ENCODE measurements around the gene CARMIL1. TPM values are rescaled to one million over a fixed set of nuclear protein-coding genes. Genes with fewer than 3 reads are reported as not detected.

Gene CARMIL1
- polyA plus RNA-seq, 10 donors = 2.6 to 7.1 (median 3.7) TPM

DNA sequence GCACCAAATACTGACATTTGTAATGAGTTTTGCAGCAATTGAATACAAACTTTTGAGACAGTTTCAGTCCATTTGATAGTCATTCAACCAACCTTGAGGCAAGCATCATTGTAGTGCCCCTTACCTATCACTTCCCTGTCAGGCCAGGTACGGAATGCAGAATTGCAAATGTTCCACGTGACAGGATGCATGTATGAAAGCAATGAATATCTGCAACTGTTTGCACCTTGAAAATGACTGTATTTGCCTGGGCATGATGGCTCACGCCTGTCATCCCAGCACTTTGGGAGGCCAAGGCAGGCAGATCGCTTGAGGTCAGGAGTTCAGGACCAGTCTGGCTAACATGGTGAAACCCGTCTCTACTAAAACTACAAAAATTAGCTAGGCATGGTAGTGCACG lies 226.8 kb downstream of the CARMIL1 start:
- DNase-seq = no peak

DNA sequence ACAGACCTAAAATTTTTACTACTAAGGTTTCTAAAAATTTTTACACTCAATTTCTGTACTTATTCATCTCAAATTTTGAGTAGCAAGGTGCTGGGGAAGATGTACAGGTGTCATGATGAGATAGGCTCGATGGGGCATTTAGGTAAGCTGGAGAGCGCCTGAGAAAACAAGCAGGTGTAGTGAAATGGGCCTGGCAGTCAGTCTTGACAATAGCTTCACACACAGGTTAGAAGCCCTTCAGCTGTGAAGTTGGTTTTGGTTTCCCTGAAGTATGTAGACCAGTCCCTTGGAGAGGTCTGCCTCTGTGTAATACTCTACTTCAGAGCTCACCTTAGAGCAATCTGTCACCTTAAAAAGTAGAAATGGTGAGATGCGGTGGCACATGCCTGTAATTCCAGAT lies 228.9 kb downstream of the CARMIL1 start:
- no peak for DNase-seq

DNA sequence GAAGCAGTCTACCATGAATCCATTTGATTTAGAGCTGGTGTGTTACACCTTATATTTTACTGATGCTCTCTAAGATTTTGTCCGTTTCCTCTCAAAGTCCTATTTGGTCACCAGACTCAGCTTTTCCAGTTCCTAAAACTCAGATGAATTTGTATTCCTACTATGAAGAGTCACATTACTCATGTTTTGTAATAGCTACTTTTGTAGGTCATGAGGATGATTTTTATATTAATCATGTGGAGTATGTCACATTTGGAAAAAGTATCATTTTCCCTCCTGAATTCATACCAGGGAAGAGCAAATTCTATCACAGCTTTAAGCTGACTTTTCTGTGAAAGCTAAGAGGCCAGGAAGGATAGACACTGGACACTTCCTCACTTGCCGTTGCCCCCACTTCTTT lies 232.2 kb downstream of the CARMIL1 start:
- no peak for DNase-seq

DNA sequence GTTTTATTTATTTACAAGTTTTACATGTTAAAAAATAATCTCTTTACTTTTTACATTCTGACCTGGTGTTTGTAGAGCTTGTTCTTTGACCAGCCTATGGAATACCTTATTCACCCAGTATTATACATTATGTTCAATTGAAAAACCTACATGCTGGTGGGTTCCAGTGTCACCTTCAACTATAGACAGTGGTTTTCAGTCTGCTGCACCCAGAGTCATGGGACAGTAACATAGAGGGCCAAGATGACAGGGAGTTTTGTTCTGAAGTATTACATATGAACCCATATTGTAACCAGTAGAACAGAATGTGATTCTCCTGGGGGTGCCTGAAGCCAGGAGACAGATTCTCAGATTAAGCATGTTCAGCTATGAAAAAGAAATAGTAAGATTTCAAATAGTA lies 233.4 kb downstream of the CARMIL1 start:
- no peak for DNase-seq

DNA sequence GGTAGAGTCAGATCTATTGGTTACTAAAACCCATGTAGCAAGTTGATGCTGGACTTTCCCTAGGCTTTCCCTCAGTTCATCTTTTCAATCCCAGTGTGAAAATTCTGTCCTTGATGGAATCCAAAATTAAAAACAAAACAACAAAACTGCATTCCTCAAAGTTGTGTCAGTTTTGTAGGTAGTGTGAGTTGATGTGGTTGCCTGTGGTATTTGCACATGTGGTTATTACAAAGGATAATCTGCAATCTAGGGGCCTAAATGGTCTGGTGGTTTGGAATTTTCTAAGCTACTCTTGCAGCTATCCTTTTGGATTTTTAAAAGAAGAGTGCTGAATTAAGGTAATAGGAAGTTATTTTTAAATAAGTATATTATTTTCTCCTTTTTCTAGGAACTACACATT lies 240.7 kb downstream of the CARMIL1 start:
- no peak for DNase-seq

DNA sequence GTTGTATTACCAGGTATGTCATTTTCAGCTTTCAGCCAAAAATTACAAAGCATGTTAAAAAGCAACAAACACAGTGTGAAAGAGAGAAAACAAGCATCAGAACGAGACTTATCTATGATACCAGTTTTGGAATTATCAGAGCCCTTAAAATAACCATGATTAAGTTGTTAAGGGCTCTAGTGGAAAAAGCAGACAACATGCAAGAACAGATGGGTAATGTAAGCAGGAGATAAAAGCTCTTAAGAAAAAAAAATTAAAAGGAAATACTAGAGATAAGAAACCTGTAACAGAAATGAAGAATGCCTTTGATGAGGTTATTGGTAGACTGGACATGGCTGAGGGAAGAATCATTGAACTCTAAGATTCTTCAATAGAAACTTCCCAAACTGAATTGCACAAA lies 245.4 kb downstream of the CARMIL1 start:
- no peak for DNase-seq

DNA sequence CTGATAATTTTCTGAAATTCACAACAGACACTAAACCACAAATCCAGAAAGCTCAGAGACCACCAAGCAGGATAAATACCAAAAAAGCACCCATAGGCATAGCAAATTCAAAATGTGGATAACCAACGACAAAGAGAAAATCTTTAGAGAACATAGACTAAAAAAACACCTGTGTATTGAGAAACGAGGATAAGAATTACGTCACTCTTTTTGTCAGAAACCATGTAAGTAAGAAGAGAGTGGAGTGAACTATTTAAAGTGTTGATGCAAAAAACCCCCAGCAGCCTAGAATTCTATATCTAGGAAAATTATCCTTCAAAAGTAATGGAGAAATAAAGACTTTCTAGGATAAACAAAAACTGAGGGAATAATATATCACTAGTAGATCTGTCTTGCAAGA lies 245.9 kb downstream of the CARMIL1 start:
- no peak for DNase-seq

DNA sequence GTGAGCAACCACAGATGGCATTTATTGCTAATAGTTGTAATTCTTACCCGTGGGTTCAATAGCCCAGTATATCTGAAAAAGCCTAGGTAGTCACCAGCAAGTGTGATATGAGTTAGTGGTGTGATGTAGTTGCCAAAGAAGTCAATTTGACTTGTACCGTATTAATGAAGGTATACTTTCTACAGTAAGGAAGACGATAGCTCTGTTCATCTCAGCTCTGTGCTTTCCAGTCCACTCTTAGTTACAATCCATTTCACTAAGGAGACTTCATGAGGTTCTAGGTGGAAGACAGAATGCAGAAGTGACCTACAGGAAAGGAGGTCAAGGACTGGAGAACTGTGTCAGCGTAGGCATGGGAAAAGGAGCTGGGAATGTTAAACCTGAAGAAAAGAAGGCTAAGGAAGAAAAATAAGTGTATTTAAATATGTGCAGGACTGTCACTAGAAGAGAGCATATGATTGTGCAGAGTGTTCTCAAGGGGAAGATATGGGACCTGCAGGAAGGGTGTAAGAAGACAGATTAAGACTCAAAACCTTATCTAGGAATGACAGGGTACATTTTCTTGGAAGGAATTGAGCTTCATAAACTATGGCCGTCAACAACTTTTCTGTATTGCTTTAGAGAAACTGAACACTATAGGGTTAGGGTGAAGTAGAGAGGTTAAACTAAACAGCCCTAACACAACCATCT lies 255.9 kb downstream of the CARMIL1 start:
- DNase-seq = no peak

DNA sequence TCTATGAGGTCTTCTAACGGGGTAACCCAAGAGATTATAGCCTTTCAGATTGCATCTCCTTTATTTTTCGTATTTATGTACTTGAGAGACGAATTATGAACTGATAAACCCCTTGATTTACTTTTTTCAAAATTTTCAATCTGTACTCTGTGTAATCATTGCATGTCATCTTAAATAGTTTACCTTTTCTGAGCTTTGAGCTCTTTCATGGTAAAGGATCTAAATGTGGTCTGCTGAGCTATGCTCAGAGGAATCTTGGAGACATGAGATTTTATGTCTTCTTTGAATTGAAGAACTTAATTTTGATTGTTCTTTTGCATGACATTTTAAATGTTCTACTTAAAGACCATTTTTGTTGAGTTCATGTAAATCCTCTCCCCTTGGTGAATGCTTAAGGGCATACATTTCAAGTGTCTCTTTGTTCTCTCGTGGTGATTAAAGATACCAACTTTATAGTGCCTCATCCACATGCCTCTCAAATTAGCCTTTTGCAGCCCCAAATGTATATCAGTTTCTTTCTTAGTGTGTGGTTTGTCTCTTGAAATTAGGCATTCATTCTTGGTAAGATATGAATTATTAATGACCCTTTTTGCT lies 256.6 kb downstream of the CARMIL1 start:
- no peak for DNase-seq

DNA sequence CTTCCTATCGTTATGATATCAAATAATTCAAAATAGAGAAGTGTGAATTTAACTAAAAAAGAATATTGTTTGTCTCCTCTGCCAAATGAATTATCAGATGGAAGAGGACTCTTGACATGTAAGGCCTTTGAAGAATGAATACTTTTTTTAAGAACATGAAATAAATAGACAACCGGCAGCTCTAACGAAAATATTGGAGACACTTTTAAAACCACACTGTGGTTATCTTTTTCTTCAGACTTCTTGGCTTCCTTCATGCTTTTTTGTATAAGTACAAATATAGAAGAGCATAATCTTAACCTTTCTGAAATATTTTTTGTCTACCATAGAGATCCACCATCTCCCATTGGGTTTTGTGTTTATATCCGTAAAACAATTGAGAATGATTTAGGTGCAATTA lies 257.6 kb downstream of the CARMIL1 start:
- no peak for DNase-seq

DNA sequence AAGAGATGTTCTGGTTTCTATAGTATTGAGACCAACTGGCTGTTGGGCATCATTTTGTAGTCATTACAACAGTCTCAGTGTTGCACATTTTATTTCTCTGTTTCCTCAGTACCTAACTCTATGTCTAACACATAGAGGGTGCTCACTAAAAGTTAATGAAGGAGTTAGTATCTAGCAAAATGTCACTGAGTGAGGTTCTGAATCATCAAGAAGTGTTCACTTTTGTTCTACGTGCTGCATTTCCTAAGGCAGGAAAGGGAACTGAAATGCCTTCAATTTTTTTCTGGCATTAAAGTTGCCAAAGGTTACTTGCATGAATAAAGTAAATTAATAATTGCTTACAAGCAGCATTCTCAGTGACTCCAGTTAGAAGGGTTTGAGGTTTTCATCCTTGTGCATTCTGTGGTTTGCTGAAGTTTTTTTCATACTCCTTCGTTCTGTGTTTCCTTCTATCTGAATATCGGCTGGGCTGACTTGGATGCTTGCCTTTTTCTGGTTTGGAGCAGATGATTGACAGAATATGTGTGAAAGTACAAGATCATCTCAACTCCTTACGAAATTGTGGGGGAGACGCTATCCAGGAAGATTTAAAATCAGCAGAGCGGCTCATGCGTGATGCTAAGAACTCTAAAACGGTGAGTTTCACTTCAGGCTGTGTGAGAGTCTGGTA lies 258.3 kb downstream of the CARMIL1 start:
- no peak for DNase-seq

DNA sequence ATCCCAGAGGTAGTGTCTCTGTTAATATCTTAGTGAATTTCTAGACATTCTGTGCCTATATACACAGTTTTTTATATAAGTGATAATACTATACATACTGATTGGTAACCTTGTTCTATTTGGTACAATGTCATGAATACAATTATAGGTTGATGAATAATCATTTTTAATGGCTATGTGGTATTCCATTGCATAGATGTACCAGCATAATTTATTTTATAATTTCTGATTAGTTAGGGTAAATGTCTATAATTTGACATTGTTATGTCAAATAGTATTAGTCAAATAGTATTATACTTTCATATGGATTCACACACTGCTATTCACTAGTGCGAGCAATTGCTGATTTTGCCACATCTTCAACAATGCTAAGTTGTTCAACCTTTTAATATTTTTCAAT lies 262.1 kb downstream of the CARMIL1 start:
- DNase-seq = no peak

DNA sequence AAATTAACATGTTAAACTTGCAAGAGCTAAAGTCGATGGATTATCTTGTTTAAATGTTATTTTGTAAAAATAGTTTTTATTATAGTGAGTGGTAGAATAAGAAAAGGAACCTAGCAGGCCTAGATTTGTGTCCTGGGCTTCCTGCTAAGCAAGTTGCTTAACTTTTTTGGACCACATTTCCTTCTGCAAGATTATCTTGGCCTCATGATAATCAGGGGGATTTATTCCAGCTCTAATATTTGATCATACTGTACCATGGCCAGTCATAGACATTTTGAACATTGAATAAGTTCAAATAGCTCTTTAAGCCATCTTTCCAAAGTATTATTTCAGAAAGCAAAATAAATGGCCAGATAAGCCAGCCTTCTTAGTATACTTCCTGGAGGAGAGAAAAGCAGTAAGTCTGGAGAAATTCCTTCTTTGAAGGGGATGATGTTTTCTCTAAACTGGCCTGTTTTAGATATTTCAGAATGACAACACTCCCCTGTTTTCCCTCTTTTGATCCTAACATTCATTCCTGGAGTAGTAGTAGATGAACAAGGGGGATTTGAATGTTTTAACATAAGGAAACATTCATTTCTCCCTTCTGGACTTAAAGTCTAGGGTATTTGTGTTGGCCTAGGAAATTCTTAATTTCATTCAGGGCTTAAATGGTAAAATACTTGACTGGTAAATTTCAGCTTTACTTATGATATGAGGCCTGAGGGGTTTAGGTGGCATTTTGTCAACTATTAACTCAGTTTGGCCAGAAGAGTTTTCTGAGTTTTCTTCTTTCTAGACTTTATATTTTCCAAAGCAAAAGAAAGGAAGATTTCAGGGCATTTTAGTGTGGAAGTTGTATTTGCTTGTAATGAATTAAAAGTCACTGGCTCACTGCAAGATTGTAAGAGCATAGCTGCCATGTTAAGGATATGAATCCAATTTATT lies 264.1 kb downstream of the CARMIL1 start:
- peak; percentile 5 to 64 (median 58) for DNase-seq

DNA sequence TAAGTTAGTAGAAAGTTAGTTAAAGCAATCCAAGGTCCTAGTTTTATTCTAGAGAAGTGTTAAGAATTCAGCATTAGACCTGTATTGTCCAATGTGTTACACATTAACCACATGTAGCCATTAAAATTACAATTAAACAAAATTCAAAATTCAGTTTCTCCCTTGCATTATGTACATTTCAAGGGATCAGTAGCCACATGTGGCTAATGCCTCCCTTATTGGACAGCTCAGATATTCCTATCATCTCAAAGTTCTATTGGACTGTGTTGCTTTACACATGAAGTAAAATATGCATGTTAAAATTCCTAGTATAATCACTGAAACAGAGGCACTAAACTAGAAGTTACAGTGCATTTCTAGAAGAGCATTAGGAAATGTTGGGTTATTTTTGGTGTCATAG lies 265.7 kb downstream of the CARMIL1 start:
- DNase-seq = no peak

DNA sequence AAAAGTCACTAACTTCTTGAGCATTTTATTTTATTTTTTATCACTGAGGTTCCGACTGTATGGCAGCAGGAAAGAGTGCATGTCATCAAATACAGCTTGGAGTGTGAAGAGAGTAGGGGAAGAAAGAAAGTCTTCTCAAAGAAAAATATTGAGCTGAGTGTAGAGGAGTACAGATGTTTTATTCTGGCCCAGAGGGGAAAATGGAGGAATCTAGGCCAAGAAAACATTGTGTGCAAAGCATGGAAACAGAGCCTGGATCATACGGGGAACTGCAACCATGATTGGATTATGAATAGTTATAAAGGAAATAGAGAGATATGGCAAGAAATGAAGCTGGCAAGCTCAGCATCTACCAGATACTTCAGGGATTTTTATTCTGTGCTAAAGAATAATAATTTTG lies 268.6 kb downstream of the CARMIL1 start:
- DNase-seq = peak; percentile 50 to 89 (median 74)

DNA sequence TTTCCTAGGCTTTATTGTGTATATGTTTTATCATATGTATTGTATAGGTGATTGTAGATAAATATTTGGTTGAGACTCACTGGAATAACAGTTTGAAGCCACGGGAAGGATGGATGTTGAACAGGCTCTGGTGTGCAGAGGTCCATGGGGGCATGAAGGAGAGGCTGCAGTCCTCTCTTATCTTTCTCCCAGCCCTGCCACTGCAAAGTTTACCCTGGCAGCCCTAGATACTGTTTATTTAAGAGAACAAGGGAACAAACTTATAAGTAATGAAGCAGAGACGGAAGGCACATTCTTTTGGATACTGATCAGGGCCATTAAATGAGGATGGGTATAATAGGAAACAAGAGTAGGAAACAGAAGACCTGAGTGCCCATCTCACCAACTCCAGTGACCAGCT lies 269.3 kb downstream of the CARMIL1 start:
- no peak for DNase-seq

DNA sequence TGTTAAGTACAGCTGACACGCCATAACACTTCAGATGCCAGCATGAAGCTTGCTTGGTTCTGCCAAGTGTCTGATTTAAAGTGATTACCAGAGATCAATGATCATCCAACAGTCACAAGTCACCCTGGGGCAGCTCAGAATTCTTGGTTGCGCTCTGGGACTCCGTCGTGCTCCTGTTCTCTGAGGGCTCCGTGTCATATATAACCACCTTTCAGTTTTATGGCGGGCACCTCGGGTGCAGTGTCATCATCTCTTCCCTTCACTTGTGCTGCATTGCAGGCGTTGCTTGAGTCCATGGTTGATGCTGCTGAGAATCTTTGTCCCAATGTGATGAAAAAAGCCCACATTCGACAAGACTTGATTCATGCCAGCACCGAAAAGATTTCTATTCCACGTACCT lies 271.5 kb downstream of the CARMIL1 start:
- DNase-seq = no peak

DNA sequence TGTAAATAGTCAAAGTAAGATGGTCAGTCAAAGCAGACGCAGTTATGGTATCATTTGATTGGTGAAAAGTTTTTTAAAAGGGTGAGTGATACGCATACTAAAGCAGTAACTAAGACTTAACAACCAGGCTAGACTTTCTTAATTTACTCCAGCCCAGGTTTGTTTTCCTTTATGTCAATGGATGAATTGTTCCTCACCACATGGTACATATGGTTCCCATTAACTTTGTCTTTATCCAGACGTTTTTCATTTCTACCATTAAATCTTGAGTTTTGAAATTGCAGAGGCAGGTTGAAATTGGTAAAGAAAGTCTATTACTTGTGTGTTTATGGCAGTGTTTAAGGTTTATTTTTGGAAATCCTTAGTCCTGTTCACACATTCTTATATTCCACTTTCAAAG lies 274.3 kb downstream of the CARMIL1 start:
- DNase-seq = peak in 1 of 3 donors; percentile 12

DNA sequence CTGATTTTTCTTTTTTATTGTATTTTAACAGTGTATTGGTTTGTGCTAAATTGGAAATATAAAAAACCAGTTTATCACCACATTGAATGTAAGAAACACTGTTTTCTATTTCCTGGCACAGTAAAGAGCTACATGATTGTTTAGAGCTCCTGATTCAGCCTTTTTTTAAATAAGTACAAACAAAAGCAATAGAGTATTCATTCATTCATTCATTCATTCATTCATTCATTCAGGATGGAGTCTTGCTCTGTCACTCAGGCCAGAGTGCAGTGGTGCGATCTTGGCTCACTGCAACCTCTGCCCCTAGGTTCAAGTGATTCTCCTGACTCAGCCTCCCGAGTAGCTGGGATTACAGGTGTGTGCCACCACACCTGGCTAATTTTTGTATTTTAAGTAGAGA lies 276.0 kb downstream of the CARMIL1 start:
- DNase-seq = no peak

DNA sequence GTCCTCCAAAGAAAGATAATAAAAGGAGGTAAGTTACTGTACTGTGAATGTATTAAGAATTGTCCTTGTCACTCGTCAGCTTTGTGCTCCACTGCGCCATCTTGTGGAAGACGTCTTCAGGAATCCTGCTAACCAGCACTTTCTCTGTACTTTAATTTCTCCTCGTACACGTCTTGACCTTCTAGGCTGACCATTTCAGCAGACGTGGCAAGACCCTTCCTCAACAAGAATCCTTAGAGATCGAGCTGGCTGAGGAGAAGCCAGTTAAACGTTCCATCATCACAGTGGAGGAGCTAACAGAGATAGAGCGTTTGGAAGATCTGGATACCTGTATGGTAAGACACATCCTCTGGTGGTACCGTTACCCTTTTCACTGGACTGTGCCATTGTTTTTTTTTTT lies 277.3 kb downstream of the CARMIL1 start:
- DNase-seq = peak; percentile 75 to 89 (median 87)

DNA sequence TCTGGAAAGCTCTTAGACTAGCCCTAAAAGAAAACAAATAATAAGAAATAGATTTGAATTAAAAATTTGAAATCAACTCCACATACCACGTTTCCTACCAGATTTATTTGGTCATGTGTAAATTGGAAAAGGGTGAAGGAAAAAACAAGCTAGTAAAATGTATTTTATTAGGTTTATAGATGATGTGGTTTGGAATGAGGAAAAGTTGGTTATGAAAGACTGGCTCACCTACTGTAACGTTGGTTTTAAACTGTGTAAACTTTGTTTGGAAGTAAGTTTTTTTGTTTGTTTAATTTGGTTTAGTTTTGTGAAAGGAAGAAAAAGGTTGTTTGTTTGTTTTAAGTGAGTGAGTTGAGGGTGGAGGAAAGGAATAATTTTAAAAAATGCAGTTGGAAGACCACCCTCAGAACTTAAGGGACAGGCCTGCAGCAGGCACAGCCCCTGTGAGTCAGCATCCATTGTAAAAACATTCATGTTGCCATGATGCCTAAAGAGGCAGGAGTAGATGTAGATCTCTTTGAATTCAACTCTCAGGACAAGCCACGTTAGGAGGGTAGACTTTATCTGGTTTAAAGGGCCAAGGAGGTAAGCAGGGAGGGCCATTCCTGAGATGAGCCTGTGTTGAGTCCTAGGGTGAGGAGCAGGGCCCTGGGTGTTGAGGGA lies 279.1 kb downstream of the CARMIL1 start:
- DNase-seq = no peak

DNA sequence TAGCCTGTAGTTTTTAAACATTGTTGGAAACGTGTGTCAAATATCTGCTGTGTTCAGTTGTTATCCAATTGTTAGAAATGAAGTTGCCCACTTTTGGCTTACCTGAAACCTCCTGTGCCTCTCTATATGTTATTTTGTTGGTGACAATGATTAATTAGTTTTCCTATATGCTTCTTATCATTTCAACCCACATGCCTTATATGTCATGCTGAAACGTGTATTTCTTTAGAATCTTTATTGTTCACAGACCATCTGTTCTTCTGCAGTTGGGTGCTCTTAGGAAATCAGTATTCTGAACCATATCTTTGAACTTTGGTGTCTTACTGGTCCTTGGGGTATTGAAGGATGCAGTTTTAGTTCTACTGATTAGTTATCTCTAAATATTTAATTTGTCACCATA lies 281.7 kb downstream of the CARMIL1 start:
- DNase-seq = no peak
